Fibroblast of pulmonary artery (primary cell): ENCODE results near the gene EIF4ENIF1.

Experiments used
- DNase-seq: peaks from one replicate; pipeline ENCODE4 v3.0.0-alpha.2; 2010; ENCODE audit warnings: low read depth
- H3K4me3 ChIP-seq: replicated peaks from 2 replicates; pipeline ENCODE4 v1.5.1; 2011; ENCODE audit warnings: low read depth, mild to moderate bottlenecking, control low read depth, low read length, moderate library complexity
- TF ChIP-seq, protein P1 (sequence below): IDR thresholded peaks from 2 replicates; pipeline ENCODE4 v1.5.1; 2011; ENCODE audit warnings: mild to moderate bottlenecking, control low read depth, low read length, inconsistent platforms; ENCODE audit errors: missing control alignments

The EIF4ENIF1 gene

DNA sequence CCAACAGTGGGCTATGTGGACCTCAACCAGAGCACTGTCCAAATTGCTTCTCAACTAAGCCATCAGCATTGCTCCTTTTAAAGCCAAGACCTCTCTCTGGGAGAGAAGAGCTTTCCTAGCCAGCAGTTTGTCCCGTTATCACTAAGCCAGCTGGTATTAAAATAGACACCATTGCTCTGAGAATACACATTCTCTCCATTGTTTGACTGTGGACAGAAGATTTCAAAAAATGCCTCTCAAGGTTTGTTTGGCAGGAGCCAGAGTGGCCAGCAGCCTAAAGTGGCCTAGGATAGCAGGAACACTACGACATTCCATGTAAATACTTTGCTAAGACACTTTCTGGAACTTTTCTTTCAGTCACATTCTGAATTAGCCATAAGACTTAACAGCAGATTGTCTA, 41.3 kb downstream of the EIF4ENIF1 start:
- no peak for DNase-seq
- H3K4me3 ChIP-seq = no peak overlapping the region
- TF ChIP-seq, protein P1, sequence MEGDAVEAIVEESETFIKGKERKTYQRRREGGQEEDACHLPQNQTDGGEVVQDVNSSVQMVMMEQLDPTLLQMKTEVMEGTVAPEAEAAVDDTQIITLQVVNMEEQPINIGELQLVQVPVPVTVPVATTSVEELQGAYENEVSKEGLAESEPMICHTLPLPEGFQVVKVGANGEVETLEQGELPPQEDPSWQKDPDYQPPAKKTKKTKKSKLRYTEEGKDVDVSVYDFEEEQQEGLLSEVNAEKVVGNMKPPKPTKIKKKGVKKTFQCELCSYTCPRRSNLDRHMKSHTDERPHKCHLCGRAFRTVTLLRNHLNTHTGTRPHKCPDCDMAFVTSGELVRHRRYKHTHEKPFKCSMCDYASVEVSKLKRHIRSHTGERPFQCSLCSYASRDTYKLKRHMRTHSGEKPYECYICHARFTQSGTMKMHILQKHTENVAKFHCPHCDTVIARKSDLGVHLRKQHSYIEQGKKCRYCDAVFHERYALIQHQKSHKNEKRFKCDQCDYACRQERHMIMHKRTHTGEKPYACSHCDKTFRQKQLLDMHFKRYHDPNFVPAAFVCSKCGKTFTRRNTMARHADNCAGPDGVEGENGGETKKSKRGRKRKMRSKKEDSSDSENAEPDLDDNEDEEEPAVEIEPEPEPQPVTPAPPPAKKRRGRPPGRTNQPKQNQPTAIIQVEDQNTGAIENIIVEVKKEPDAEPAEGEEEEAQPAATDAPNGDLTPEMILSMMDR = no peak

DNA sequence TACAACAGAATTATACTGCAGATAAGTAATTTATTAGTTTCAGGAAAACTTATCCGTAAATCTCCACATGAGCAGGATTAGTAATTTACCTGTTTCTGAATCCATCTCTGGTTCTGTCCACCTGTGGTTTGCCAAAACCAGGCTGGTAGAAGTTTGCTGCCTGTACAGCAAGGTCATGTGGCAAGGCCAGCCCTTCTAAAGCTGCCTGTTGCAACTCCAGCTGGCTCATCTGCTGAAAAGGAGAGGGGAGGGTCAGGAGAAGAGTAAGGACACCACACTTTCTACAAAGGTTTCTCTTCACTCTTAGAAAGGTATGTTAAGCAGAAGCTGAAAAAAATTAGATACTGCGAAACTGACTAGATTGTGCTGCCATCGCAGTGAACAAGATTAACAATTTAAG, 42.3 kb downstream of the EIF4ENIF1 start:
- TF ChIP-seq, protein P1 = no peak
- H3K4me3 ChIP-seq = no peak overlapping the region
- DNase-seq = no peak

DNA sequence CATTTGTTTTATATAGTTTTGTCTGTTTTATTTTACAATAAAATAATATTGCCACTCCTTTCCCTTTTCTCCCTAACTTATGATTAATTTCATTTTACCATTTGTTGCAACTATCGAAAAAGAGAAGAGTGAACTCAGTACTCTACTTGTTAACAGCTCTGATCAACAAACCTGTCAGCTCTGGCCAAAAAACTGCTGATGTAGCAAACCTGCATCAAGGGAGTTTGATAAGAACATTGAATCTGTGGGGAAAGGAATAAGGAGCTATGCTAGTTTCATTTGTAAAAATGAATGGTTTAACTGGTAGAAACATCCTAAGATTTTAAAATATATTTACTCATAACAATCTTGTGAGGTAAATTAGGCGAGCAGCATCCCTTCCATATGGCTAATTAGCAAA, 42.9 kb downstream of the EIF4ENIF1 start:
- no peak overlapping the region for H3K4me3 ChIP-seq
- no peak for DNase-seq
- TF ChIP-seq, protein P1 = no peak

DNA sequence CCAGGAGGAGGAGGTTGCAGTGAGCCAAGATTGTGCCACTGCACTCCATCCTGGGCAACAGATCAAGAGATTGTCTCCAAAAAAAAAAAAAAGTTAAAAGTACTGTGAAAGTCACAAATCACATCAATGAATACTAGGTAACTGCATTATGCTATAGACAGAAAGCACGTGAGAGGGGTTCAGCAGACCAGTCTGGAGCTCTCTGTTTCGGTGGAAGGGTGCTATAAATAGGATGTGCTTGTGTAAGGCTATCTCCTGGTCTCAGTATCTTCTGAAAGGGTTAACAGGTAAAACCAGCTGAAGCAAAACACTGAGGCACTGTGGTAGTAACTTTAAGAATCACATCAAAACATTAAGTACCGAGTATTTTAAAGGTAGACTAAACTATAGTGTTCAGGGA, 43.4 kb downstream of the EIF4ENIF1 start:
- DNase-seq = no peak
- TF ChIP-seq, protein P1 = no peak
- H3K4me3 ChIP-seq = no peak overlapping the region

DNA sequence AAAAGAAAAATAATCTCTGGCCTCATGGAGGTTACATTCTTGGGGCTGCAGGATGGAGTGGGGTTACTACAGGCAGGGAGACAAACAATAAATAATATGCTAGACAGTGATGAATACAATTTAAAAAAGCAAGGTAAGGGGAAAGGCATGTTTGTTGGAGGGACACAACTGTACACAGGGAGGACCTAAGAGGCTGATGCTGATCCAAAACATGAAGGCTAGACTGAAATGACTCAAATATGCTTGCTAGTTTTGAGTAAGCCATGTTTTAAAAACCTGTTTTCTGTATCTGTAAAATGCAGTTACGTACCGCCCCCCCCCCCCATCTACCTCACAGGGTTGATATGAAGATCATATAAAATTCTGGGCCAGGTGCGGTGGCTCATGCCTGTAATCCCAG, 44.0 kb downstream of the EIF4ENIF1 start:
- no peak overlapping the region for H3K4me3 ChIP-seq
- no peak for DNase-seq
- TF ChIP-seq, protein P1 = no peak

DNA sequence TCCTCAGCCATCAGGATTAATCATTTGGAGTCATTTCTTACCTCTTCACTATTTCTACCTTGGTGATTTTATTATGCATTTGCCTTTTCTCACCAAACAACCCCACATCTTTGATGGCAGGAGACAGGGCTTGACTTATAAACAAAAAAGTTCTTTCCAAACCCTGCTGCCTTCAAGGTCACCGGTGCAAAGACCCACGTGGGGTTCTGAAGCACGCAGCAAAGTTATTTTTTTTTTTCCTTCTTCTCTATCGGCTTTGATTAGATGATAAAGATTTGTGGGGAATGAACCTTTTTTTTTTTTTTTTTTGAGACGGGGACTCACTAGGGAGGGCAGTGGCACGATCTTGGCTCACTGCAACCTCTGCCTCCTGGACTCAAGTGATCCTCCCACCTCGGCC, 46.1 kb downstream of the EIF4ENIF1 start:
- H3K4me3 ChIP-seq = no peak overlapping the region
- TF ChIP-seq, protein P1 = no peak
- DNase-seq = no peak

DNA sequence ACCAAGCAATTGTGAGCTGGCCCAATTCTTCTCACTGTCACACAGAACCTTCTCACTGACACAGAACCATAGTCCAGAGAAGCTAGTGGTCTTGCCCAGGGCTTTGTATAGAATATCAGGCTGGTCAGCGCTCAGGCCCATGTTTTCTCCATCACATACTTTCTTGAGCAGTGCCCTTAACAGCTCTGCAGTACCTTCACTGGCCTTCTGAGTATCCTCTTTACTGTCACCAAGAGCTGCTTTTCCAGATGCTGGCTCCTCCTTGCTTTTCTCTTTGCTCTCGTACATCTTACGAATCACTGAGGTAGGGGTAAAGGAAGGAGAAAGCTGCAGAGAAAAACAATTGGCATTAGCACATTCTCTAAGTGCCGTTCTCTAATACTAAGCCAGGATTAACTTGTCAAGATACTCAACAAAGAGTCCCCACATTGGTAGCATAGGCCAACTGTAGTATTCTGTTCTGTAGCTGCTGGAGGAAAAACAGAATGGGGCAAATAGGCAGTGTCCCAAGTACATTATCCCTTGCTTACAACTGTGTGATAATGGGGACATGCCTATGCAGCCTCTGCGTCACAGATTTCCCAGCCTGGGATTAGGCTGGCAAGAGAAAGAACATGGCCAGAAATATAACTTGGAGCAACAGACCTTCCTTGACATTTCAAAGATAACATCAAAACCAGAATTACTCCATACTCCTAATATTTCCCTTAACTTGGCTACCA, 46.7 kb downstream of the EIF4ENIF1 start:
- TF ChIP-seq, protein P1 = no peak
- H3K4me3 ChIP-seq = no peak overlapping the region
- DNase-seq = no peak
